HG02798 (cell line): ENCODE measurements around the gene SPINDOC.
"Not testable (repeated sequence)": the region's sequence is repeated elsewhere in the genome, so short reads cannot be mapped to it uniquely, and the experiment has no call there.

Source experiments
- ATAC-seq: cut with Tn5 transposase; IDR thresholded peaks from one replicate; pipeline ENCODE4 v1.9.1; 2021; ENCODE audit warnings: mild to moderate bottlenecking; ENCODE audit not compliant: unreplicated experiment, poor library complexity

SPINDOC gene

GRCh38 chr11:63785823-63786222, 27.4 kb upstream of the SPINDOC start:
- ATAC-seq, result no peak

- no peak for ATAC-seq
Observed at GRCh38 chr11:63791495-63792167, 21.6 kb upstream of the SPINDOC start.

- no peak for ATAC-seq
Observed at GRCh38 chr11:63793161-63793560, 20.1 kb upstream of the SPINDOC start.

GRCh38 chr11:63795066-63795465, 18.2 kb upstream of the SPINDOC start:
- ATAC-seq, result no peak

- ATAC-seq, result no peak
Observed at GRCh38 chr11:63800921-63801320, 12.3 kb upstream of the SPINDOC start.

DNA sequence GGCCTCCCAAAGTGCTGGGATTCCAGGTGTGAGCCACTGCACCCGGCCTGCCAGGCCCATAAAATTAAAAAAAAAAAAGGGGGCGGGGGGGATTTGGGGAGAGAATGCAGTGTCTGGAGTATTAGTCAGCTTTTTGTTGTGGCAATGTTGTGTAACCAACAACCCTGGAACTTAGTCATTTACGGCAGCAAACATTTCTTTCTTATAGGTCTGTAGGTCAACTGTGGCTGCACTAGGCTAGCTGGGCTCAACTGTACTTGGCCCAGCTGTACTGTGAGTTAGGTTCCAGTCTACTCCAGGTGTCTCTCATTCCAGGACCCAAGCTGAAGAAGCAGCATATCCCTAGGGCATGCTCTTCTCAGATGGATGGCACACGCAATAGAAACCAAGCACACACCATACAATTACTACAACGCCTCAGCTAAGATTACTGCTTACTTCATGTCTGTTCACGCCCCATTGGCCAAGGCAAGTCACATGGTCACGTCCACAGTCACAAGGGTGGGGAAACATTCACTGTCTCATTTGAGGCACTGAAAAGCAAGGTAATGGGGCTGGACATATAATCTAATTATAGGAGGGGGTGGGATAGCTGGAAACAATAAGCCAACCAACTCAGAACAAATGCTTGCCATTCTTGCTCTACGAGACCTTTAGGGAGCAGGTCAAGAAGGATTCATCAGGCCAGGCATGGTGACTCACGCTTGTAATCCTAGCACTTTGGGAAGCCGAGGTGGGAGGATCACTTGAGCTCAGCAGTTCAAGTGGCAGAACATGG, 10.4 kb upstream of the SPINDOC start:
- no peak for ATAC-seq

DNA sequence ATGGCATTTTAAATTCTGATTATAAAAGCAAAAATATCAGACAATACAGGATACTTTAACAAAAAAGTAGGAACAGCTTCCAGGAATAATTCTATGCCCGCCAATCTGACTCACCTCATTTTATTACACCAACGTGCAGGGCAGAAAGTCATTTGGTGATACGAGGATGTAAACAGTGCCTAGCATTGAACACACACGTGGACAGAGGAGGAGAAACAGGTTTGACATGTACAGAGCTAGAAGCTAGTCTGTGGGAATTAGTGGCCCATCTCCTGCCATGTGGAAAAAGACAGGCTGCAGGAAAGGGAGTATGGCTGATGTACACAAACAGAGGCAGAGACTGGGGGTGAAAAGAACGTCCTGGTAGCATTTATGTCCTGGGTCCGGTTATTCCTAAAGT, 9.0 kb upstream of the SPINDOC start:
- ATAC-seq, result no peak

- ATAC-seq, result no peak
Observed at GRCh38 chr11:63805844-63806415, 7.3 kb upstream of the SPINDOC start.

DNA sequence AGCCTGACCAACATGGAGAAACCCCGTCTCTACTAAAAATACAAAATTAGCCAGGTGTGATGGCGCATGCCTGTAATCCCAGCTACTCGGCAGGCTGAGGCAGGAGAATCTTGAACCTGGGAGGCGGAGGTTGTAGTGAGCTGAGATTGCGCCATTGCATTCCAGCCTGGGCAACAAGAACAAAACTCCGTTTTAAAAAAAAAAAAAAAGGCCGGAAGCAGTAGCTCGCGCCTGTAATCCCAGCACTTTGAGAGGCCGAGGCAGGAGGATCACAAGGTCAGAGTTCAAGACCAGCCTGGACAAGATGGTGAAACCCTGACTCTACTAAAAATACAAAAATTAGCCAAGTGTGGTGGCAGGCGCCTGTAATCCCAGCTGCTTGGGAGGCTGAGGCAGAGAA, 2.9 kb upstream of the SPINDOC start:
- ATAC-seq, result not testable (repeated sequence)

DNA sequence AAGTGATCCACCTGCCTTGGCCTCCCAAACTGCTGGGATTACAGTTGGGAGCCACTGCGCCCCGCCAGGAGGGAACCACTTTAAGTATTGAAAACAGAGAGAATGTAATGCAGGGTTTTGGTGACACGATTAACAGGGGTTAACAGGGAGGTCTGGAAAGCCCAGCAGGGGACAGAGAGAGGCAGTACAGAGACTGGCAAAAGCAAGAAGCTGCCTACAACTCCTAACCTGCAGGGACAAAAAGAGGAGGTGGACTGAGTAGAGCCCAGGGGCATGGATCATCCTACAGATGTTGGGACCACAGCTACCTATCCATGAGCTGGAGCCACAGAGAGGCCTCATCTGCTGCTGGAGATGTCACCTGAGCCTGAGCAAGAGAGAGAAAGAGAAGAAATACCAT, 1.7 kb upstream of the SPINDOC start:
- ATAC-seq, result no peak

GRCh38 chr11:63813563-63814382, 517 bp downstream of the SPINDOC start:
- peak; percentile 47 for ATAC-seq

- ATAC-seq, result no peak
Observed at GRCh38 chr11:63814383-63814736, 1.1 kb downstream of the SPINDOC start.

GRCh38 chr11:63816166-63816565, 2.9 kb downstream of the SPINDOC start:
- no peak for ATAC-seq

DNA sequence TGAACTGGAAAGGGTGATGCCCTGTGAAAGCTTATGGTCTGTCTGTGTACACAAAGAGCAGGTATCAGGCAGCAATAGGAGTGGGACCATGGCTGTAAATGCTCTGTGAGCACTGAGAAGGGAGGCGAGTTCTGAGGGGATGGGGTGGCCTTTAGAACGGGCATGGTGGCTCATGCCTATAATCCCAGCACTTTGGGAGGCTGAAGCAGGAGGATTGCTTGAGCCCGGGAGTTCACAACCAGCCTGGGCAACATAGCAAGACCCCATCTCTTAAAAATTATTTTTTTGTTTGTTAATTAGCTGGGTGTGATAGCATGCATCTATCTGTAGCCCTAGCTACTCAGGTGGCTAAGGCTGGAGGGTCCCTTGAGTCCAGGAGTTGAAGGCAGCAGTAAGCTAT, 3.5 kb downstream of the SPINDOC start:
- no peak for ATAC-seq

GRCh38 chr11:63817758-63818498, 4.7 kb downstream of the SPINDOC start:
- ATAC-seq, result no peak

DNA sequence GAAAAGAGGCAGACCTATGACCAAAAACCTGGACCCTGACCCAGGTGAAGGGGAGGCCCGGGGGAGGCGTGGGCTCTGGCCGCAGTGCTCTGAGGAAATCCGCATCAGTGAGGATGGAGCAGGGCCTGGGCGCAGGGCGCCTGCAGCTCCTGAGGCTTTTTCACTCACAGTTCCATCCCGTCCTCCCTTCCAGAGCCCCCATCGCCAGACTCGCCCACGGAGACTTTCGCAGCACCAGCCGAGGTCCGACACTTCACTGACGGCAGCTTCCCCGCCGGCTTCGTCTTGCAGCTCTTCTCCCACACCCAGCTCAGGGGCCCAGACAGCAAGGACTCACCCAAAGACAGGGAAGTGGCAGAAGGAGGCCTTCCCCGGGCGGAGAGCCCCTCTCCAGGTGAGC, 5.4 kb downstream of the SPINDOC start:
- ATAC-seq, result no peak

DNA sequence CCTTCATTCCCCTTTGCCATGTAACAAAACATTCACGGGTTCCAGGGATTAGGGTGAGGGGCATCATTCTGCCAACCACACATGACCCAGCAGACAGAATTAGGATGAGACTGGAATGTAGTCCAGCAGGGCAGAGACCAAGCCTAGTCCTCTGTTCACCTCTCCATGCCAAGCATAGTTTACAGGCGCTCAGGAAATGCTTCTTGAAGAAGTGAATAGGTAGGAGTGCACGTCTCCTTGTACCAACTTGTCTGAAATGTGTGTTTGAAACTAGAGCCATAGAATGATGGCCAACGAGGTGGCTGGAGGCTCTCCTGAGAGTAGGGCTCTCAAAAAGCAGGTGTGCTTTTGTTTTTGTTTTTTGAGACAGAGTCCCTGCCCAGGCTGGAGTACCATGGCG, 8.2 kb downstream of the SPINDOC start:
- no peak for ATAC-seq

- no peak for ATAC-seq
Observed at GRCh38 chr11:63826471-63827190, 13.4 kb downstream of the SPINDOC start.

- ATAC-seq, result no peak
Observed at GRCh38 chr11:63829823-63830489, 16.7 kb downstream of the SPINDOC start.
